Trophoblast cell (in vitro differentiated cells and primary cell): ENCODE results near the gene SCRT2.

ENCODE experiments used
- DNase-seq, 2 donors: peaks; one replicate each; pipeline ENCODE4 v3.0.0-alpha.2; 2016
- H2AFZ ChIP-seq: 2 replicates; pipeline ENCODE4 v1.6.1; 2013; ENCODE audit warnings: low read length, moderate library complexity, mild to moderate bottlenecking; ENCODE audit not compliant: insufficient read depth, poor library complexity
- H2AK5ac ChIP-seq: 2 replicates; pipeline ENCODE4 v1.6.1; 2013; ENCODE audit warnings: mild to moderate bottlenecking, low read length
- H2BK120ac ChIP-seq: 2 replicates; pipeline ENCODE4 v1.6.1; 2013; ENCODE audit warnings: low read length, mild to moderate bottlenecking, moderate library complexity; ENCODE audit not compliant: insufficient read depth, poor library complexity
- H2BK12ac ChIP-seq: 2 replicates; pipeline ENCODE4 v1.6.1; 2013; ENCODE audit warnings: mild to moderate bottlenecking, low read length, moderate library complexity
- H2BK5ac ChIP-seq: 2 replicates; pipeline ENCODE4 v1.6.1; 2013; ENCODE audit warnings: low read length, low read depth, moderate library complexity, mild to moderate bottlenecking; ENCODE audit not compliant: poor library complexity
- H3K14ac ChIP-seq: 2 replicates; pipeline ENCODE4 v1.6.1; 2013; ENCODE audit warnings: mild to moderate bottlenecking, low read length
- H3K18ac ChIP-seq: 2 replicates; pipeline ENCODE4 v1.6.1; 2013; ENCODE audit warnings: mild to moderate bottlenecking, low read length
- H3K23ac ChIP-seq: 2 replicates; pipeline ENCODE4 v1.6.1; 2013; ENCODE audit warnings: low read length
- H3K27ac ChIP-seq: 2 replicates; pipeline ENCODE4 v1.5.1; 2013; ENCODE audit warnings: low read depth, mild to moderate bottlenecking, inconsistent platforms, low read length, moderate library complexity
- H3K27me3 ChIP-seq: 2 replicates; pipeline ENCODE4 v1.6.1; 2013; ENCODE audit warnings: inconsistent platforms, mild to moderate bottlenecking, low read length, moderate library complexity; ENCODE audit not compliant: insufficient read depth
- H3K36me3 ChIP-seq, 2 experiments: 1 replicate in 1 of 2; 2 replicates in 1 of 2; pipeline ENCODE4 v1.6.1; 2013; ENCODE audit warnings: low read length in 2 of 2, mild to moderate bottlenecking in 2 of 2, moderate library complexity in 1 of 2; ENCODE audit not compliant: insufficient read depth in 2 of 2, control insufficient read depth in 1 of 2
- H3K4ac ChIP-seq: 2 replicates; pipeline ENCODE4 v1.6.1; 2013; ENCODE audit warnings: low read depth, mild to moderate bottlenecking, low read length, moderate library complexity
- H3K4me1 ChIP-seq, 2 experiments: 1 replicate in 1 of 2; 2 replicates in 1 of 2; pipeline ENCODE4 v1.6.1; 2013; ENCODE audit warnings: low read length in 2 of 2, mild to moderate bottlenecking in 2 of 2, moderate library complexity in 1 of 2; ENCODE audit not compliant: insufficient read depth in 2 of 2, control insufficient read depth in 1 of 2
- H3K4me2 ChIP-seq: 2 replicates; pipeline ENCODE4 v1.6.1; 2013; ENCODE audit warnings: inconsistent platforms, mild to moderate bottlenecking, low read length, moderate library complexity
- H3K4me3 ChIP-seq: 2 replicates; pipeline ENCODE4 v1.5.1; 2013; ENCODE audit warnings: mild to moderate bottlenecking, low read depth, low read length, inconsistent platforms
- H3K79me1 ChIP-seq: one replicate; pipeline ENCODE4 v1.6.1; 2013; ENCODE audit warnings: low read length
- H3K79me2 ChIP-seq: 2 replicates; pipeline ENCODE4 v1.6.1; 2013; ENCODE audit warnings: low read length, mild to moderate bottlenecking; ENCODE audit not compliant: control insufficient read depth, insufficient read depth, poor library complexity
- H3K9ac ChIP-seq: 2 replicates; pipeline ENCODE4 v1.6.1; 2013; ENCODE audit warnings: mild to moderate bottlenecking, low read length
- H3K9me3 ChIP-seq: 2 replicates; pipeline ENCODE4 v1.6.1; 2013; ENCODE audit warnings: low read depth, mild to moderate bottlenecking, control low read depth, inconsistent platforms, low read length; ENCODE audit not compliant: insufficient read depth
- H4K12ac ChIP-seq: 2 replicates; pipeline ENCODE4 v1.6.1; 2013; ENCODE audit warnings: low read depth, mild to moderate bottlenecking, low read length, moderate library complexity
- H4K8ac ChIP-seq: 2 replicates; pipeline ENCODE4 v1.6.1; 2013; ENCODE audit warnings: low read depth, mild to moderate bottlenecking, low read length, moderate library complexity
- H4K91ac ChIP-seq: one replicate; pipeline ENCODE4 v1.6.1; 2013; ENCODE audit warnings: low read depth, mild to moderate bottlenecking, low read length, moderate library complexity
- WGBS: extraction: QIAGEN DNeasy Blood & Tissue Kit; methylation state at CpG from one replicate; pipeline ENCODE4 v1.1.7; 2013; ENCODE audit warnings: missing lambda C conversion rate; ENCODE audit not compliant: insufficient read length, insufficient coverage; ENCODE audit errors: extremely low coverage; 5-methylcytosine and 5-hydroxymethylcytosine counted together

SCRT2 gene

GRCh38 chr20:706366-706885 is 30.8 kb upstream of the SCRT2 start:
- WGBS = no CpG with 5 or more reads among the region's 8 CpGs

DNA sequence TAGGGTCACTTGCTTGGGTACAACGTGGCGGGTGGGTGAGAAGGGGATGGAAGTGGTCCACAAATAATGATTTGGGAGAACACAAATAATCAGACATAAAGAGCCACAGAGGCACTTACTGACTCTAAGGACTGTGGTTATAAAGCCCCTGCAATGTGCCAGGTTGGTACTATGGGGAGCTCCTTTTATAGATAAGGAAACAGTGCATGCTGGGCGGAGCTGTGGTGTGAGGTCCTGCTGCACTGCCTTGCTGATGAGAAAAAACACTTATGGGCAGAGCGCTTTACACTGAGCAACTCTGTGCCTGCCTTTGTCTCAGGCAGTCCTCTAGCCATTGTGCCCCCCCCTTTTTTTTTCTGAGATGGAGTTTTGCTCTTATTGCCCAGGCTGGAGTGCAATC is 29.1 kb upstream of the SCRT2 start:
- Histone ChIP-seq H2AFZ (no peak overlapping the region), H3K79me1 (no peaks in the 10 kb centered on the region), H4K91ac (no peak overlapping the region), H3K4me3 (no peak overlapping the region), H3K36me3 (no peaks in the 10 kb centered on the region), H2BK120ac (no peak overlapping the region), H3K14ac (no peak overlapping the region), H3K18ac (no peak overlapping the region), H3K9ac (no peak overlapping the region), H3K79me2 (no peaks in the 10 kb centered on the region), H3K4me1 (no peaks in the 10 kb centered on the region), H4K8ac (no peak overlapping the region), H3K27ac (no peak overlapping the region), H2BK5ac (no peak overlapping the region), H3K4ac (no peak overlapping the region), H3K27me3 (peaks cover 13% of the 10 kb centered on the region), H4K12ac (no peak overlapping the region), H3K23ac (no peak overlapping the region), H2AK5ac (no peak overlapping the region), H3K4me2 (no peak overlapping the region), H2BK12ac (no peak overlapping the region), H3K9me3 (peaks cover 17% of the 10 kb centered on the region)
- DNase-seq = no peak
- WGBS = no CpG with 5 or more reads among the region's 4 CpGs

More at GRCh38 chr20:706366-706885, 30.8 kb upstream of the SCRT2 start:
- DNase-seq = no peak
- Histone ChIP-seq H2AFZ (no peak overlapping the region), H3K36me3 (no peaks in the 10 kb centered on the region), H3K9ac (no peak overlapping the region), H3K4me3 (no peak overlapping the region), H2BK12ac (no peak overlapping the region), H4K91ac (no peak overlapping the region), H3K27me3 (peaks cover 18% of the 10 kb centered on the region), H3K23ac (no peak overlapping the region), H3K79me1 (no peaks in the 10 kb centered on the region), H3K27ac (no peak overlapping the region), H3K79me2 (no peaks in the 10 kb centered on the region), H3K9me3 (peaks cover 17% of the 10 kb centered on the region), H3K18ac (no peak overlapping the region), H3K4ac (no peak overlapping the region), H3K14ac (no peak overlapping the region), H2AK5ac (no peak overlapping the region), H2BK120ac (no peak overlapping the region), H4K12ac (no peak overlapping the region), H2BK5ac (no peak overlapping the region), H3K4me2 (no peak overlapping the region), H4K8ac (no peak overlapping the region), H3K4me1 (no peaks in the 10 kb centered on the region)

DNA sequence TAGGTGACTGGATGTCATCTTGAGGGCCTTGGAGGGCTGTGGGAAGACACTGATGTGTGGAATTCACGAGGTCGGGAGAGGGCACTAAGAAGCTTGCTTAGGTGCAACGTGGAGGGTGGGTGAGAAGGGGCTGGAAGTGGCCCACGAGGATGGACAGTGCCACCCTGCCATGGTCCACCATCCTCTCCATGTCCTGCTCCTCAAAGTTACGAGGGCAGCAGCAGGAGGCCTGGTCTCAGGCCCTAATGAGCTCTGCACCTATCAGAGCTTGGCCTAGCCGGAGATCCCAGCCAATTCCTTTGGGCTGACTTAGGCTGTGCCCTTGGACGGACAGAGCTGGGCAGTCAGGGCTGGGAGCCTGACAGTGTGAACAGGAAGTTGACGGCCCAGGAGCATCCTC is 27.8 kb upstream of the SCRT2 start:
- no peak overlapping the region for H3K4me2 ChIP-seq
- H3K9ac ChIP-seq = no peak overlapping the region
- no peak overlapping the region for H3K23ac ChIP-seq
- H2BK5ac ChIP-seq = no peak overlapping the region
- H4K8ac ChIP-seq = no peak overlapping the region
- H3K36me3 ChIP-seq = no peaks in the 10 kb centered on the region
- no peak overlapping the region for H3K4ac ChIP-seq
- no peak overlapping the region for H2BK120ac ChIP-seq
- H3K27ac ChIP-seq = no peak overlapping the region
- no peaks in the 10 kb centered on the region for H3K79me1 ChIP-seq
- DNase-seq = no peak
- no peaks in the 10 kb centered on the region for H3K79me2 ChIP-seq
- H3K4me1 ChIP-seq = no peaks in the 10 kb centered on the region
- H4K12ac ChIP-seq = no peak overlapping the region
- H4K91ac ChIP-seq = no peak overlapping the region
- peaks cover 6% of the 10 kb centered on the region for H3K9me3 ChIP-seq
- H3K4me3 ChIP-seq = no peak overlapping the region
- no peak overlapping the region for H2AK5ac ChIP-seq
- no peak overlapping the region for H2BK12ac ChIP-seq
- H3K27me3 ChIP-seq = peaks cover 1% of the 10 kb centered on the region
- H3K18ac ChIP-seq = no peak overlapping the region
- H2AFZ ChIP-seq = no peak overlapping the region
- H3K14ac ChIP-seq = no peak overlapping the region
- WGBS = no CpG with 5 or more reads among the region's 8 CpGs

GRCh38 chr20:703006-703405 is 27.4 kb upstream of the SCRT2 start:
- no peak overlapping the region for H3K18ac ChIP-seq
- H2BK120ac ChIP-seq = no peak overlapping the region
- peaks cover 6% of the 10 kb centered on the region for H3K9me3 ChIP-seq
- no peak overlapping the region for H3K23ac ChIP-seq
- H3K4ac ChIP-seq = no peak overlapping the region
- no peak overlapping the region for H4K12ac ChIP-seq
- WGBS = no CpG with 5 or more reads among the region's 2 CpGs
- no peak overlapping the region for H3K4me2 ChIP-seq
- no peak for DNase-seq
- no peaks in the 10 kb centered on the region for H3K79me2 ChIP-seq
- H3K9ac ChIP-seq = no peak overlapping the region
- no peak overlapping the region for H2BK5ac ChIP-seq
- no peak overlapping the region for H3K4me3 ChIP-seq
- H2AFZ ChIP-seq = no peak overlapping the region
- H3K79me1 ChIP-seq = no peaks in the 10 kb centered on the region
- no peaks in the 10 kb centered on the region for H3K36me3 ChIP-seq
- H3K14ac ChIP-seq = no peak overlapping the region
- no peak overlapping the region for H4K91ac ChIP-seq
- no peak overlapping the region for H3K27ac ChIP-seq
- H4K8ac ChIP-seq = no peak overlapping the region
- H2BK12ac ChIP-seq = no peak overlapping the region
- H2AK5ac ChIP-seq = no peak overlapping the region
- H3K27me3 ChIP-seq = no peaks in the 10 kb centered on the region
- no peaks in the 10 kb centered on the region for H3K4me1 ChIP-seq
